HG02759 (cell line): ENCODE data around the gene SDK1.
"Not testable (repeated sequence)": the region's sequence is repeated elsewhere in the genome, so short reads cannot be mapped to it uniquely, and the experiment has no call there.

Experiments
- ATAC-seq: cut with Tn5 transposase; IDR thresholded peaks from one replicate; pipeline ENCODE4 v1.9.1; 2021; ENCODE audit warnings: mild to moderate bottlenecking, moderate library complexity; ENCODE audit not compliant: unreplicated experiment

Gene SDK1

GRCh38 chr7:4270268-4270667 lies 969.2 kb downstream of the SDK1 start:
- ATAC-seq = no peak

GRCh38 chr7:4270941-4271715 lies 970.1 kb downstream of the SDK1 start:
- no peak for ATAC-seq

DNA sequence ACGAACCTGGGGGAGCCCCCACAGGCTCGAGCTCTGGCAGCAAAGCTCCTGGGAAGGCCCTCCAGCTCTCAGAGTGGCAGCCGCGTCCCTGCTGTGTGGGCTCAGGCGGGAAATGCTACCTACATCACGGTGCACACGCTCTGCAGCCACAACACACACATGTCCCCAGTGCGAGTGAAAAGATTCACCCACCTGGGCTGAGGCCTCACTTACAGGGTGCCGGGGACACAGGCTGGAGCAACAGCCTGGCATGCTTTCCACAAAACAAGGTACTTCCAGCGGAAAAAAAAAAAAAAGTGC lies 970.6 kb downstream of the SDK1 start:
- no peak for ATAC-seq

DNA sequence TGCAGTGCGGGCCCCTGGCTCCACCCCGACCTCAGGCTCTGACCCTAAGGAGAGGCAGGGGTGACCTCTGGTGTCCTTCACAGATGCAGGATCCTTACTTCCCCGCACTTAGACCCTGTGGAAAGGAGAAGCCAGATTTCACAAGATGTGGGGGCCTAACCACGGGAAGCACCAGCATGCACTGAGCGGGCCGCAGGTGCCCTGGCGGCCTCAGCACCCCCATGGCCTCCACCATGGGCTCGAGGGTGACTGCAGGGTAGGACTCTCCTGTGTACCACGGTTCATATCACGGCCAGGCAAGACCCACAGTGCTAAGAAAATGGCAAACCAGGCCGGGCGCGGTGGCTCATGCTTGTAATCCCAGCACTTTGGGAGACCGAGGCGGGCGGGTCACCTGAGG lies 971.1 kb downstream of the SDK1 start:
- no peak for ATAC-seq

GRCh38 chr7:4273566-4274230 lies 972.6 kb downstream of the SDK1 start:
- no peak for ATAC-seq

- no peak for ATAC-seq
These were observed 973.2 kb downstream of the SDK1 start for GRCh38 chr7:4274286-4274685.

DNA sequence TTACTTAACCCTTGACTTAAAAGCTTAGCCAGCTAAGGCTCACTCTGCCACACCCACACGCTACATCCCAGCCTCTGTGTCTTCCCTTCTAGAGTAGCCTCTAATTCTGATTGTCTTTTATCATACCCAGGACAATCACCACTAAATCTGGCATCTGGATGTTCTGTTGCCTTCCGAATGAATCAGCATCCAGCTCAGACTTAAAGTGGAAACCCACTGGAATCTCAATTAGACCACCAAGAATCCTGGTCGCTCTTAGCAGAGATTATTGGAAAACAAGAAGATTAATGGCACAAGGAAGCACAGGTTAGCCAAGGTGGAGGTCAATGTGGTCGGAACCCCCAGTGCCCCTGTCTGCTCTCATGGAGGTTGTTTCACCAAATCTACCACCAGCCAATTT lies 976.9 kb downstream of the SDK1 start:
- ATAC-seq = no peak

GRCh38 chr7:4279216-4279615 lies 978.2 kb downstream of the SDK1 start:
- ATAC-seq = no peak

GRCh38 chr7:4281231-4281993 lies 980.4 kb downstream of the SDK1 start:
- ATAC-seq = no peak

GRCh38 chr7:4282434-4283223 lies 981.6 kb downstream of the SDK1 start:
- ATAC-seq = no peak

GRCh38 chr7:4286351-4286750 lies 985.3 kb downstream of the SDK1 start:
- no peak for ATAC-seq

- ATAC-seq = no peak
These were observed 987.8 kb downstream of the SDK1 start for GRCh38 chr7:4288791-4289394.

DNA sequence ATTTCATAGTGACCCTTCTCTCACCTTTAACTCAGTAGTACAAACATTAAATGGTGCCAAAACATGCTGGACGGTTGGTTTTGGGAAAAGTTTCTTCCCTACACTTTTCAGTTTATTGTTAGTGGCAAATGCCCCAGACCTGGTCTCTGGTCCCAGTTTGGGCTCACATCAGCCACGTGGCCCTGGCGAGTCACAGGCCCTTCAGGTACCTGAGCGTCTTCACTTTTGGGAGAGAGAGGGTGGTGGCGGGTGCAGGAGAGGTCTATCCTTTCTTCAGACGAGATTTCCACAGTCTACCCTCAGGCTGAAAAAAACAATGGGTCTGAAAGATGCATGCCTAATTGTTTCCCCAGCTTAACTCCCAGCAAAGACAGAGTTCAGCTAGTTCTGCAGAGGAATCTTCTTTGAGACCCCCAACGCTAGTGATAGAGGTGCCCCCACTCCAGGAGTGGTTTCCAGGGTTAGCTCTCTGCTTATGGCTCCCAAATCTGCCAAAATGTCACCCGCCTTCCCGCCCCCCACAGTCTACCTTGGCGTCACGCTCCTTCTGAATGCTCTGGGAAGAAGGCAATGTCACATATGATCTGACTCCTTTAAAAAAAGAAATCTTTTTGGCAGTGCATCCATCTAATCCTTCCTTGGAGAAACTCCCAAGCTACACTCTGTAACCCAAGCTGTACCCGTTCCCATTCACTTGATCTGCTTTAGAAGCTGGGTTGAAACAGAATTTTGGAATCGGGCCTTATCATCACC lies 996.3 kb downstream of the SDK1 start:
- ATAC-seq = no peak

GRCh38 chr7:4297918-4298219 lies 996.8 kb downstream of the SDK1 start:
- no peak for ATAC-seq

GRCh38 chr7:4299431-4299830 lies 998.4 kb downstream of the SDK1 start:
- ATAC-seq = no peak

- ATAC-seq = no peak
These were observed 1001.3 kb downstream of the SDK1 start for GRCh38 chr7:4302203-4302905.

DNA sequence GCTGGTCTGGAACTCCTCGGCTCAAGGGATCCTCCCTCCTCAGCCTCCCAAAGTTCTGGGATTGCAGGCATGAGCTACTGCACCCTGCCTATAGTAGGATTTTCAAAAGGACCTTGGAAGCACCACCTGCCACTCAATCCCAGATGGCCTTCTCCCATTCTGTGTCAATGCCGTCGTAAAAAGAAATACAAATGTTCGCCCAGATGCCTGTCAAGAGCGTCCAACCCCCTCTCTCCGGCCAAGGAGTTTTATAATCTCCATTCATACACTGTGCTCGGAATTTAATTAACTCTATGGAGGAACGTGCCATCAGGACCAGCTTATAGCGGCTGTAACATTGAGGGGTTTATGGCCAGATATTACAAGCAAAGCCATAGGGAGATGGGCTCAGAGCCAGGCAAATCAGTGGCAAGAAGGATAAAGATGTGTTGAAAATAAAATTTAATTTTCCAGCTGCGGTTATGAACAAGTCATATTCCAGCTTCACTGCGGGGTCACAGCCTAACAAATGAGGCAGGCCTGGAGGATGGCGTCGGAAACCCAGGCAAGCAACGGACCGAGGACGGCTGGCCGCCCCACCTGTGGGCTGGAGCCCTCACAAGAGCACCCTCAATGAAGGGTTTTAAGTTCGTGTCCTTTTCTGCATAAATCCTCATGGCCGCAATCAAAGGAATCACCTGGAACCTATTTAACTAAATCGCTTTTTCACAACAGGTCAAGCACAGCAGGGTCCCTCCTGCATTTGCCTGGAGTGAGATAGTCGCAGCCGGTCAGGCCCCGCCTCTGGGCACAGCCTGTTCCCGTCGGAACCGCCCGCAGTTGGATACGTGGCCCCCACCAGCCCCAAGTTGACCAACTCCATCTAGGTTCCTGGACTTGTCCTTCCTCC lies 1006.5 kb downstream of the SDK1 start:
- no peak for ATAC-seq

- ATAC-seq = no peak
These were observed 1007.1 kb downstream of the SDK1 start for GRCh38 chr7:4308205-4308590.

DNA sequence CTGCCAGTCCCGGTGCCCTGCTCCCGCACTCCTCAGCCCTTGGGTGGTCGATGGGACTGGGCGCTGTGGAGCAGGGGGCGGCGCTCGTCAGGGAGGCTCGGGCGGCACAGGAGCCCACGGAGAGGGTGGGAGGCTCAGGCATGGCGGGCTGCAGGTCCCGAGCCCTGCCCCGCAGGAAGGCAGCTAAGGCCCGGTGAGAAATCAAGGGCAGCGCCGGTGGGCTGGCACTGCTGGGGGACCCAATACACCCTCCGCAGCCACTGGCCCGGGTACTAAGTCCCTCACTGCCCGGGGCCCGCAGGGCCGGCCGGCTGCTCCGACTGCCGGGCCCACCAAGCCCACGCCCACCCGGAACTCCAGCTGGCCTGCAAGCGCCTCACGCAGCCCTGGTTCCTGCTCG lies 1012.9 kb downstream of the SDK1 start:
- ATAC-seq = not testable (repeated sequence)
